RWPE2 (cell line): ENCODE results near the gene PARP12.

Source experiments
- ATAC-seq: fragments of 200-7000 bp; cut with Tn5 transposase; 3 replicates; pipeline ENCODE4 v1.9.1; 2021; ENCODE audit warnings: low read depth
- DNase-seq: peaks from one replicate; pipeline ENCODE4 v3.0.0-alpha.2; 2020; ENCODE audit warnings: low spot score
- H3K27ac ChIP-seq: fragments of 450-650 bp; 2 replicates; pipeline ENCODE4 v1.5.1; 2017; ENCODE audit warnings: mild to moderate bottlenecking; ENCODE audit not compliant: poor library complexity, severe bottlenecking
- H3K27me3 ChIP-seq: fragments of 250-450 bp; sonication (Bioruptor Pico); 2 replicates; pipeline ENCODE4 v1.5.1; 2021; ENCODE audit warnings: mild to moderate bottlenecking, moderate library complexity; ENCODE audit not compliant: insufficient read depth, poor library complexity, severe bottlenecking
- H3K36me3 ChIP-seq: fragments of 250-450 bp; sonication (Bioruptor Pico); 2 replicates; pipeline ENCODE4 v1.5.1; 2020; ENCODE audit warnings: low read depth, mild to moderate bottlenecking, moderate library complexity
- H3K4me1 ChIP-seq: fragments of 250-450 bp; sonication (Bioruptor Pico); 2 replicates; pipeline ENCODE4 v1.5.1; 2021; ENCODE audit warnings: mild to moderate bottlenecking, moderate library complexity; ENCODE audit not compliant: insufficient read depth, poor library complexity, severe bottlenecking
- H3K4me3 ChIP-seq: fragments of 250-450 bp; sonication (Bioruptor Pico); 2 replicates; pipeline ENCODE4 v1.5.1; 2021; ENCODE audit warnings: mild to moderate bottlenecking, moderate library complexity; ENCODE audit not compliant: severe bottlenecking
- H3K9me3 ChIP-seq: fragments of 250-450 bp; sonication (Bioruptor Pico); 2 replicates; pipeline ENCODE4 v1.5.1; 2021; ENCODE audit warnings: mild to moderate bottlenecking, moderate library complexity; ENCODE audit not compliant: severe bottlenecking
- TF ChIP-seq, protein P1 (sequence below): fragments of 450-650 bp; IDR thresholded peaks from one replicate; pipeline ENCODE4 v1.5.1; 2017; ENCODE audit warnings: mild to moderate bottlenecking, moderate library complexity; ENCODE audit not compliant: poor library complexity, severe bottlenecking

PARP12 gene

GRCh38 chr7:140045697-140046096 lies 17.1 kb downstream of the PARP12 start:
- Histone ChIP-seq H3K4me1 (peaks cover 14% of the 10 kb centered on the region), H3K36me3 (peaks cover 44% of the 10 kb centered on the region), H3K27me3 (no peaks in the 10 kb centered on the region), H3K4me3 (no peak overlapping the region), H3K27ac (no peak overlapping the region), H3K9me3 (no peaks in the 10 kb centered on the region)
- TF ChIP-seq, protein P1, sequence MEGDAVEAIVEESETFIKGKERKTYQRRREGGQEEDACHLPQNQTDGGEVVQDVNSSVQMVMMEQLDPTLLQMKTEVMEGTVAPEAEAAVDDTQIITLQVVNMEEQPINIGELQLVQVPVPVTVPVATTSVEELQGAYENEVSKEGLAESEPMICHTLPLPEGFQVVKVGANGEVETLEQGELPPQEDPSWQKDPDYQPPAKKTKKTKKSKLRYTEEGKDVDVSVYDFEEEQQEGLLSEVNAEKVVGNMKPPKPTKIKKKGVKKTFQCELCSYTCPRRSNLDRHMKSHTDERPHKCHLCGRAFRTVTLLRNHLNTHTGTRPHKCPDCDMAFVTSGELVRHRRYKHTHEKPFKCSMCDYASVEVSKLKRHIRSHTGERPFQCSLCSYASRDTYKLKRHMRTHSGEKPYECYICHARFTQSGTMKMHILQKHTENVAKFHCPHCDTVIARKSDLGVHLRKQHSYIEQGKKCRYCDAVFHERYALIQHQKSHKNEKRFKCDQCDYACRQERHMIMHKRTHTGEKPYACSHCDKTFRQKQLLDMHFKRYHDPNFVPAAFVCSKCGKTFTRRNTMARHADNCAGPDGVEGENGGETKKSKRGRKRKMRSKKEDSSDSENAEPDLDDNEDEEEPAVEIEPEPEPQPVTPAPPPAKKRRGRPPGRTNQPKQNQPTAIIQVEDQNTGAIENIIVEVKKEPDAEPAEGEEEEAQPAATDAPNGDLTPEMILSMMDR: no peak
- DNase-seq: no peak
- ATAC-seq: no peak

DNA sequence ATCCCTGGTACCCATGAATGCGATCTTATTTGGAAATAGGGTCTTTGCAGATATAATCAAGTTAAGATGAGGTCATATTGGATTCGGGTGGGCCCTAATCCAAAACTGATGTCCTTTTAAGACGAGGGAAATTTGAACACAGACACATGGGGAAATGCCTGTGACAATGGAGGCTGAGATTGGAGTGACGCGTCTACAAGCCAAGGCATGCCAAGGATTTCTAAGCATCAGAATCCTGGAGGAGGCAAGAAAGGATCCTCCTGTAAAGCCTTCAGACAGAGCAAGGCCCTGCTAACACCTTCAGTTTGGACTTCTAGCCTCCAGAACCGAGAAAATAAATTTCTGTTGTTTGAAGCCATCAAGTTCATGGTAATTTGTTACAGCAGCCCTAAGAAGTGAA lies 18.5 kb downstream of the PARP12 start:
- ATAC-seq (no peak), DNase-seq (no peak)
- TF ChIP-seq, protein P1: no peak
- Histone ChIP-seq H3K4me1 (peaks cover 1% of the 10 kb centered on the region), H3K9me3 (no peaks in the 10 kb centered on the region), H3K36me3 (peaks cover 46% of the 10 kb centered on the region), H3K4me3 (no peak overlapping the region), H3K27me3 (no peaks in the 10 kb centered on the region), H3K27ac (no peak overlapping the region)

DNA sequence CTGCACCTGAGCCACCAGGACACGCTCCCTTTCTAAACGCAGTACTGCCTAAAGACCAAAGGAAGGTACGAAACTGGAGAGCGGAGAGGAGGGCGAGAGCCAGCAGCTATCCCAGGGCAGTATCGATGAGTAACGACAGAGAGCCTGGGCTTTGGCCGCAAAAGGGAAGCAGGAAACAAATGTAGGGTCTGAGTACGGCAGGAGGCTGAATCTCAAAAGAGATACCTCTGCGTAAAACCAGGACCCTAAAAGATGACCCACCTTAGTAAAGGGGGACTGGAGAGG lies 20.4 kb downstream of the PARP12 start:
- Histone ChIP-seq H3K4me1 (no peaks in the 10 kb centered on the region), H3K27me3 (no peaks in the 10 kb centered on the region), H3K9me3 (no peaks in the 10 kb centered on the region), H3K4me3 (no peak overlapping the region), H3K27ac (no peak overlapping the region), H3K36me3 (peaks cover 53% of the 10 kb centered on the region)
- ATAC-seq: no peak
- DNase-seq: no peak
- TF ChIP-seq, protein P1: no peak

DNA sequence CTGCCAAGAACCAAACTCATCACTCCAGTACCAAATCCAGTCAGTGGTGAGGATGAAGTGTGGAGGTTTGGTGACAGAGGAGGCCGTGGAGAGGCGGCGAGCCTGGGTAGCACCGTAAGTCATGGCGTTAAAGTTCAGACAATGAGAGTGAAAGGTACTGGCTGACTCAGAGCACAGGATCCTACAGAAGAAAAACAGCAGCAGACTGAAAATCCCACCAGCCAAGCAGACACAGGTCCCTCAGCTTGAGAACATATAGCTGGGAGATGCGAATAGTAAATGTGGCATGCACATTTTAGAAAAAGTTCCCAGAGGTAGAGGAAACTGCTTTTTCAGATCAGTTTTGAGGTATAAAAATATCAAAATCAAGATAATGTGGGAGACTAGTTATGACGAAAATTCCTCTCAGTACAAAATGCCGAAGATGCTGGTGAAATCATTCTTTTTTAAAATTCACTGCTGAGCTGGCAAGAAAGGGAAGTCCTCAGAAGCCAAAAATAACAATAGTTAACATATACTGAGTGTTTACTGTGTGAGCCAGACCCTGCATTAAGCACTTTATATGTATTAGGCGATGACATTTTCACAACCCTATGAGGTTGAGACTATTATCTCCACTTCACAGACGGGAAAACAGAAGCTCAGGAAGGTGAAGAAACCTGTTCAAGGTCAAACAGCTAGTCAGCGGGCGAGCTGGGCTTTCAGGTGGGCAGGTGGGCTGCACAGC lies 20.9 kb downstream of the PARP12 start:
- ATAC-seq (no peak), DNase-seq (no peak)
- Histone ChIP-seq H3K4me1 (no peaks in the 10 kb centered on the region), H3K4me3 (no peak overlapping the region), H3K27ac (no peak overlapping the region), H3K27me3 (no peaks in the 10 kb centered on the region), H3K36me3 (peaks cover 51% of the 10 kb centered on the region), H3K9me3 (no peaks in the 10 kb centered on the region)
- TF ChIP-seq, protein P1: no peak

DNA sequence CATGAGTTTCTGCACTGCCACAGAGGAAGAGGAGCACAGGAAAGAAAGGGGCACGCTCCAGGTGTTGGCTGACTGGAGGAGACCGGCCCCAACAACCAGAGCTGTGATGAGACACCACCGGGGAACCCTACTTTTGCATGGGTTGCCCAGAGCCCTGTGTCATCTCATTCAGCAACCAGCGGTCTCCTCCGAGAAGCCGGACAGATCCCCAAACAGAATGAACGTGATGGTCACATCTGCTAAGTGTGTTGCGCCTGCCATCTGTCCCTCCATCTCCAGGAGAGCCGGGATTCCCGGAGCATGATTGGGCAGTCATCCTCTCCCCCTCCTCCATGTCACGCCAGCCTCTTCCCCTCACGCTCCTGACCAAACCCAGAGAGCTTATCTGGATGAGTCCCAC lies 22.9 kb downstream of the PARP12 start:
- TF ChIP-seq, protein P1: no peak
- H3K9me3 ChIP-seq: no peaks in the 10 kb centered on the region
- no peak for ATAC-seq
- no peak overlapping the region for H3K27ac ChIP-seq
- no peak for DNase-seq
- peaks cover 8% of the 10 kb centered on the region for H3K4me1 ChIP-seq
- H3K4me3 ChIP-seq: no peak overlapping the region
- no peaks in the 10 kb centered on the region for H3K27me3 ChIP-seq
- H3K36me3 ChIP-seq: peaks cover 43% of the 10 kb centered on the region
